HCT116 (cell line): ENCODE results near the gene KCNAB2. TPM values are rescaled to one million over a fixed set of nuclear protein-coding genes. Genes with fewer than 3 reads are reported as not detected.

Experiments
- ATAC-seq: fragments of 200-7000 bp; cut with Tn5 transposase; 2 replicates; pipeline ENCODE4 v1.9.1; 2020; ENCODE audit warnings: mild to moderate bottlenecking, moderate library complexity
- BruUV-seq: library from RNA; stranded (reverse); fragments of 400-500 nt; replicated peaks from 2 replicates; lab custom pipeline; 2021; lab: Mats Ljungman, UMichigan
- CTCF ChIA-PET: fragments of 300-600 bp; sonication (Branson Sonifier 250); formaldehyde crosslinking; loops from one replicate; lab custom pipeline; 2021; ENCODE audit warnings: antibody characterized with exemption; lab: Charles Lee
- POLR2A ChIA-PET: fragments of 300-600, 350-600 bp; sonication (Branson Sonifier 250); formaldehyde crosslinking; loops from one replicate; lab custom pipeline; 2021; ENCODE audit warnings: antibody characterized with exemption; lab: Charles Lee
- RAD21 ChIA-PET, 2 experiments: fragments of 300-600 bp; sonication (Branson Sonifier 250); formaldehyde crosslinking; loops; one replicate each; lab custom pipeline; 2023; ENCODE audit warnings: low total read pairs in 2 of 2; ENCODE audit not compliant: uncharacterized antibody in 2 of 2, unreplicated experiment in 2 of 2, low non-redundant PET in 1 of 2; lab: Charles Lee
- DNase-seq: peaks from one replicate; pipeline ENCODE4 v3.0.0-alpha.2; 2010; ENCODE audit warnings: low read depth, low spot score
- H2AFZ ChIP-seq: fragments of 200-600 bp; shearing (Covaris generic), sonication (generic); 2 replicates; pipeline ENCODE4 v1.6.1; 2017; ENCODE audit warnings: low read depth, mixed run types, mixed read lengths, antibody characterized with exemption, low read length; ENCODE audit not compliant: poor library complexity, severe bottlenecking
- H3K27ac ChIP-seq: 2 replicates; pipeline ENCODE4 v1.5.1; 2012; ENCODE audit warnings: low read depth, low read length
- H3K27me3 ChIP-seq: fragments of 200-600 bp; sonication (generic); 2 replicates; pipeline ENCODE4 v1.6.1; 2016; ENCODE audit warnings: mixed run types, low read length, mixed read lengths; ENCODE audit not compliant: insufficient read depth
- H3K36me3 ChIP-seq, 2 experiments: fragments of 200-500 bp in 1 of 2; fragments of 200-600 bp in 1 of 2; sonication (Bioruptor generic) in 1 of 2; sonication (generic) in 1 of 2; 2 replicates each; pipeline versions ENCODE4 v1.5.1 to v1.6.1; 2014 to 2016; ENCODE audit warnings: low read length in 2 of 2, inconsistent platforms in 1 of 2, mixed read lengths in 1 of 2, mixed run types in 1 of 2; ENCODE audit not compliant: insufficient read depth in 2 of 2, control insufficient read depth in 1 of 2
- H3K4me1 ChIP-seq, 2 experiments: fragments of 200-600 bp in 1 of 2; sonication (generic) in 1 of 2; 2 replicates each; pipeline versions ENCODE4 v1.5.1 to v1.6.1; 2012 to 2017; ENCODE audit warnings: low read length in 2 of 2, inconsistent platforms in 1 of 2, mild to moderate bottlenecking in 1 of 2, mixed read lengths in 1 of 2, mixed run types in 1 of 2, moderate library complexity in 1 of 2; ENCODE audit not compliant: insufficient read depth in 2 of 2, control insufficient read depth in 1 of 2
- H3K4me2 ChIP-seq: fragments of 200-600 bp; sonication (generic); 2 replicates; pipeline ENCODE4 v1.6.1; 2017; ENCODE audit warnings: mixed run types, low read length, mixed read lengths
- H3K4me3 ChIP-seq, 2 experiments: fragments of 200-600 bp in 1 of 2; sonication (generic) in 1 of 2; replicated peaks in 1 of 2; 2 replicates each; pipeline ENCODE4 v1.5.1; 2011 to 2016; ENCODE audit warnings: low read length in 2 of 2, control low read depth in 1 of 2, low read depth in 1 of 2, mild to moderate bottlenecking in 1 of 2, mixed read lengths in 1 of 2, mixed run types in 1 of 2
- H3K79me2 ChIP-seq: fragments of 200-600 bp; sonication (generic); 2 replicates; pipeline ENCODE4 v1.6.1; 2017; ENCODE audit warnings: mild to moderate bottlenecking, mixed run types, low read length, moderate library complexity, mixed read lengths; ENCODE audit not compliant: insufficient read depth
- H3K9ac ChIP-seq: fragments of 200-600 bp; sonication (generic); 2 replicates; pipeline ENCODE4 v1.6.1; 2016; ENCODE audit warnings: low read length, mixed read lengths
- H3K9me2 ChIP-seq: fragments of 200-600 bp; sonication (generic), shearing (Covaris generic); 2 replicates; pipeline ENCODE4 v1.6.1; 2017; ENCODE audit warnings: mixed run types, mild to moderate bottlenecking, moderate library complexity; ENCODE audit not compliant: insufficient read depth
- H3K9me3 ChIP-seq, 2 experiments: fragments of 200-500 bp in 1 of 2; fragments of 200-600 bp in 1 of 2; sonication (Bioruptor generic) in 1 of 2; sonication (generic) in 1 of 2; 2 replicates each; pipeline ENCODE4 v1.6.1; 2014 to 2017; ENCODE audit warnings: low read length in 2 of 2, mixed read lengths in 2 of 2, inconsistent platforms in 1 of 2, low read depth in 1 of 2, mild to moderate bottlenecking in 1 of 2, mixed run types in 1 of 2, moderate library complexity in 1 of 2; ENCODE audit not compliant: control insufficient read depth in 1 of 2, insufficient read depth in 1 of 2
- H4K20me1 ChIP-seq: fragments of 200-600 bp; sonication (generic), shearing (Covaris generic); 2 replicates; pipeline ENCODE4 v1.6.1; 2017; ENCODE audit warnings: mixed run types, mild to moderate bottlenecking, moderate library complexity; ENCODE audit not compliant: insufficient read depth
- CBX3 ChIP-seq: IDR thresholded peaks from 2 replicates; pipeline ENCODE4 v1.6.1; 2012; ENCODE audit warnings: low read depth
- EGR1 ChIP-seq: IDR thresholded peaks from 2 replicates; pipeline ENCODE4 v1.6.1; 2012; ENCODE audit warnings: low read depth
- MAX ChIP-seq: IDR thresholded peaks from 2 replicates; pipeline ENCODE4 v1.6.1; 2012
- RAD21 ChIP-seq: IDR thresholded peaks from 2 replicates; pipeline ENCODE4 v1.6.1; 2012; ENCODE audit warnings: low read depth, mild to moderate bottlenecking
- SIN3A ChIP-seq: IDR thresholded peaks from 2 replicates; pipeline ENCODE4 v1.6.1; 2012; ENCODE audit warnings: low read depth
- SP1 ChIP-seq: IDR thresholded peaks from 2 replicates; pipeline ENCODE4 v1.6.1; 2012; ENCODE audit warnings: low read depth
- TCF7L2 ChIP-seq: IDR thresholded peaks from 2 replicates; pipeline ENCODE4 v1.7.0; 2011; ENCODE audit warnings: borderline replicate concordance, inconsistent platforms; ENCODE audit not compliant: insufficient read depth, insufficient read length; ENCODE audit errors: extremely low read depth
- ZFX ChIP-seq: fragments of 450-650 bp; IDR thresholded peaks from 2 replicates; pipeline ENCODE4 v1.6.1; 2017
- ZNF274 ChIP-seq: fragments of 200-500 bp; sonication (Bioruptor generic); IDR thresholded peaks from 2 replicates; pipeline ENCODE4 v1.6.1; 2014; ENCODE audit warnings: mild to moderate bottlenecking, low read depth, low read length, inconsistent platforms
- intact Hi-C: fragments of 100-400 bp; cut with micrococcal nuclease; formaldehyde crosslinking; loops from 2 replicates; pipeline ENCODE4 v1.10.0; 2022
- total RNA-seq: library from RNA; stranded (reverse); gene quantifications from one replicate; pipeline ENCODE4 v1.2.1, GENCODE V29; 2021; ENCODE audit not compliant: unreplicated experiment
- TF ChIP-seq, protein P1 (sequence below), 3 experiments: fragments of 200-600 bp in 1 of 3; sonication (generic) in 1 of 3; IDR thresholded peaks in 2 of 3; conservative IDR thresholded peaks in 1 of 3; 2 replicates each; pipeline ENCODE4 v1.5.1; 2012 to 2017; ENCODE audit warnings: low read depth in 2 of 3, low read length in 2 of 3, antibody characterized with exemption in 1 of 3, borderline replicate concordance in 1 of 3, control low read depth in 1 of 3, mild to moderate bottlenecking in 1 of 3, mixed read lengths in 1 of 3, mixed run types in 1 of 3, moderate library complexity in 1 of 3; ENCODE audit not compliant: insufficient read depth in 1 of 3
- TF ChIP-seq, protein P2 (sequence below): IDR thresholded peaks from 2 replicates; pipeline ENCODE4 v1.6.1; 2011; ENCODE audit warnings: mild to moderate bottlenecking, low read length, moderate library complexity; ENCODE audit not compliant: insufficient replicate concordance; ENCODE audit errors: extremely low read depth

The KCNAB2 gene
- total RNA-seq, 1 experiment from 2014 or later = 18.1 TPM

DNA sequence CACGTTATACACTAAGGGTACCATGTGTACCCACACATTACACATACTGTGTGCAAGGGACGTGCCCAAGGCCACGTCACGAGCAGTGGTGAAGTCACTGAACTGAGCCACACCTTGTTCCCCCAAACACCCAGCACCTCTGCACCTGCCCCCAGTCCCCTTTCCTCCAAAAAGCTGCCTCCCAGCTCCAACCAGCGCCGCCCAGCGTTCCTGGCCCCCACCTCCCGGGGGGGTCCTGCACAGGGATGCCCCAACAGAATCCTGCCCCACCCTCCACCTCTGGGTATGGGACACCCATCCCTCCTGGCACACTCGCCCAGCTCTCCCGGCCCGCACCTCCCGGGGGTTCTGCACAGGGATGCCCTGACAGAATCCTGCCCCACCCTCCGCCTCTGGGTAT, 80.3 kb downstream of the KCNAB2 start (continued):
- TF ChIP-seq EGR1 (no peak), MAX (no peak)

DNA sequence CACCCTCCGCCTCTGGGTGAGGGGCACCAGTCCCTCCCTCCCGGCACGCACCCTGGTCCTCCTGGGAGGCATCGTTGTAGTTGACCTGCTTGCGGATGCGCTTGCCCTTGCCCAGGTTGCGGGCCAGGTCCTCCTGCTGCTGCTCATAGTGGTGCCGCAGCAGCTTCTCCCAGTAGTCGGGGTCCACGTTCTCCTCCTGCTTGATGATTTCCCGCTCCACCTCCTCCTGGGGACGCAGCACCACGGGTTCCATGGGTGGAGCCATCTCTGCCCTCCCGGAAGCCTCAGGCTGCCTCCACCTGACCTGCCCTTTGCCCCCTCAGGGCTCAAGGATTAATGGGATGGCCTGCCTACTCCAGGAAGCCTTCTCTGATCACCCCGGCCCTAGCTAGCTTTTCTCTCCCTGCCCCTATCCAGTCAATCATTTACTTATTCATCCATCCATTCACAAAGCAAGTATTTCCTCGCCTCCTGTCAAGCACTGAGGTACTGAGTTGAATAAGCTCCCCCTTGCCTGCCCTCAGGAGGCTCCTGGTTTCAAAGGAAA, 80.9 kb downstream of the KCNAB2 start:
- no peak for ATAC-seq
- Histone ChIP-seq H3K27ac (no peak overlapping the region), H4K20me1 (no peaks in the 10 kb centered on the region), H3K36me3 (no peaks in the 10 kb centered on the region)
- ChIA-PET CTCF (interaction anchor here (2.1 kb wide), 1 partner anchor 78 kb away, joined by 9 read pairs; no protein-coding TSS in a partner anchor), POLR2A (no interaction called here)
- intact Hi-C loops = loop anchor here (2.0 kb wide), 1 partner anchor 18 kb away; no protein-coding TSS in a partner anchor
- TF ChIP-seq CBX3 (no peak), RAD21 (no peak), ZNF274 (no peak), EGR1 (no peak), TCF7L2 (no peak), SIN3A (no peak), SP1 (no peak), ZFX (no peak)
- TF ChIP-seq, protein P1, sequence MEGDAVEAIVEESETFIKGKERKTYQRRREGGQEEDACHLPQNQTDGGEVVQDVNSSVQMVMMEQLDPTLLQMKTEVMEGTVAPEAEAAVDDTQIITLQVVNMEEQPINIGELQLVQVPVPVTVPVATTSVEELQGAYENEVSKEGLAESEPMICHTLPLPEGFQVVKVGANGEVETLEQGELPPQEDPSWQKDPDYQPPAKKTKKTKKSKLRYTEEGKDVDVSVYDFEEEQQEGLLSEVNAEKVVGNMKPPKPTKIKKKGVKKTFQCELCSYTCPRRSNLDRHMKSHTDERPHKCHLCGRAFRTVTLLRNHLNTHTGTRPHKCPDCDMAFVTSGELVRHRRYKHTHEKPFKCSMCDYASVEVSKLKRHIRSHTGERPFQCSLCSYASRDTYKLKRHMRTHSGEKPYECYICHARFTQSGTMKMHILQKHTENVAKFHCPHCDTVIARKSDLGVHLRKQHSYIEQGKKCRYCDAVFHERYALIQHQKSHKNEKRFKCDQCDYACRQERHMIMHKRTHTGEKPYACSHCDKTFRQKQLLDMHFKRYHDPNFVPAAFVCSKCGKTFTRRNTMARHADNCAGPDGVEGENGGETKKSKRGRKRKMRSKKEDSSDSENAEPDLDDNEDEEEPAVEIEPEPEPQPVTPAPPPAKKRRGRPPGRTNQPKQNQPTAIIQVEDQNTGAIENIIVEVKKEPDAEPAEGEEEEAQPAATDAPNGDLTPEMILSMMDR (IDR thresholded peaks at IDR 0.05 in 2 of 3, conservative IDR thresholded peaks at IDR 0.05 in 1 of 3; ENCODE audit: borderline replicate concordance in 1 of 3, insufficient read depth in 1 of 3, low read depth in 2 of 3, low read length in 2 of 3) = no peak
- TF ChIP-seq, protein P2, sequence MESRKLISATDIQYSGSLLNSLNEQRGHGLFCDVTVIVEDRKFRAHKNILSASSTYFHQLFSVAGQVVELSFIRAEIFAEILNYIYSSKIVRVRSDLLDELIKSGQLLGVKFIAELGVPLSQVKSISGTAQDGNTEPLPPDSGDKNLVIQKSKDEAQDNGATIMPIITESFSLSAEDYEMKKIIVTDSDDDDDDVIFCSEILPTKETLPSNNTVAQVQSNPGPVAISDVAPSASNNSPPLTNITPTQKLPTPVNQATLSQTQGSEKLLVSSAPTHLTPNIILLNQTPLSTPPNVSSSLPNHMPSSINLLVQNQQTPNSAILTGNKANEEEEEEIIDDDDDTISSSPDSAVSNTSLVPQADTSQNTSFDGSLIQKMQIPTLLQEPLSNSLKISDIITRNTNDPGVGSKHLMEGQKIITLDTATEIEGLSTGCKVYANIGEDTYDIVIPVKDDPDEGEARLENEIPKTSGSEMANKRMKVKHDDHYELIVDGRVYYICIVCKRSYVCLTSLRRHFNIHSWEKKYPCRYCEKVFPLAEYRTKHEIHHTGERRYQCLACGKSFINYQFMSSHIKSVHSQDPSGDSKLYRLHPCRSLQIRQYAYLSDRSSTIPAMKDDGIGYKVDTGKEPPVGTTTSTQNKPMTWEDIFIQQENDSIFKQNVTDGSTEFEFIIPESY = no peak
- TF ChIP-seq, all 23 proteins: peak for 0
- Histone ChIP-seq H3K79me2 (no peaks in the 10 kb centered on the region), H3K4me2 (no peak overlapping the region), H3K9me2 (no peaks in the 10 kb centered on the region), H3K9ac (no peak overlapping the region), H3K4me3 (no peak overlapping the region), H3K9me3 (no peaks in the 10 kb centered on the region), H3K4me1 (peaks cover 8 to 15% of the 10 kb centered on the region in 2 experiments; a peak in 3 of 4 replicates), H3K27me3 (no peaks in the 10 kb centered on the region), H2AFZ (no peak overlapping the region)
- RAD21 ChIA-PET = no interaction called here
- no TSS peak for BruUV-seq
- no peak for DNase-seq
